Non-pigmented ciliary epithelial cell (primary cell): ENCODE results near the gene NADSYN1.

Experiments
- DNase-seq: peaks from one replicate; pipeline ENCODE4 v3.0.0-alpha.2; 2010; ENCODE audit warnings: low read depth

The NADSYN1 gene

GRCh38 chr11:71491531-71491930 is 38.5 kb downstream of the NADSYN1 start:
- no peak for DNase-seq

- no peak for DNase-seq
These were observed 38.9 kb downstream of the NADSYN1 start for GRCh38 chr11:71491940-71492339.

- DNase-seq = no peak
These were observed 42.6 kb downstream of the NADSYN1 start for GRCh38 chr11:71495286-71496230.

- no peak for DNase-seq
These were observed 43.4 kb downstream of the NADSYN1 start for GRCh38 chr11:71496421-71496820.

GRCh38 chr11:71498091-71498490 is 45.1 kb downstream of the NADSYN1 start:
- no peak for DNase-seq

GRCh38 chr11:71499125-71499524 is 46.1 kb downstream of the NADSYN1 start:
- DNase-seq = no peak

GRCh38 chr11:71499546-71499945 is 46.5 kb downstream of the NADSYN1 start:
- DNase-seq = no peak

- no peak for DNase-seq
These were observed 47.6 kb downstream of the NADSYN1 start for GRCh38 chr11:71500601-71501021.

GRCh38 chr11:71501071-71501985 is 48.3 kb downstream of the NADSYN1 start:
- DNase-seq = no peak

GRCh38 chr11:71502026-71502425 is 49.0 kb downstream of the NADSYN1 start:
- no peak for DNase-seq

GRCh38 chr11:71502871-71503435 is 50.0 kb downstream of the NADSYN1 start:
- no peak for DNase-seq

GRCh38 chr11:71504531-71504930 is 51.5 kb downstream of the NADSYN1 start:
- DNase-seq = no peak

GRCh38 chr11:71505001-71505400 is 52.0 kb downstream of the NADSYN1 start:
- no peak for DNase-seq

- DNase-seq = no peak
These were observed 52.8 kb downstream of the NADSYN1 start for GRCh38 chr11:71505781-71506180.

GRCh38 chr11:71507102-71507501 is 54.1 kb downstream of the NADSYN1 start:
- DNase-seq = no peak

- DNase-seq = no peak
These were observed 65.8 kb downstream of the NADSYN1 start for GRCh38 chr11:71518506-71519471.

GRCh38 chr11:71519546-71519945 is 66.5 kb downstream of the NADSYN1 start:
- no peak for DNase-seq

GRCh38 chr11:71525188-71525937 is 72.4 kb downstream of the NADSYN1 start:
- DNase-seq = no peak

GRCh38 chr11:71525938-71526495 is 73.0 kb downstream of the NADSYN1 start:
- no peak for DNase-seq
